Measurements from ENCODE around the gene HNF4A.

- TF ChIP-seq CTCF (IDR thresholded peaks at IDR 0.05) (no peak), POLR2A (IDR thresholded peaks at IDR 0.05) (no peak)
These were observed 99.6 kb downstream of the HNF4A start for GRCh38 chr20:44455126-44455525.
